GM18868 (cell line): Measurements from ENCODE around the gene NCKIPSD.

Experiments
- ATAC-seq: cut with Tn5 transposase; IDR thresholded peaks from one replicate; pipeline ENCODE4 v1.9.1; 2021; ENCODE audit warnings: mild to moderate bottlenecking, moderate library complexity; ENCODE audit not compliant: unreplicated experiment

The NCKIPSD gene

DNA sequence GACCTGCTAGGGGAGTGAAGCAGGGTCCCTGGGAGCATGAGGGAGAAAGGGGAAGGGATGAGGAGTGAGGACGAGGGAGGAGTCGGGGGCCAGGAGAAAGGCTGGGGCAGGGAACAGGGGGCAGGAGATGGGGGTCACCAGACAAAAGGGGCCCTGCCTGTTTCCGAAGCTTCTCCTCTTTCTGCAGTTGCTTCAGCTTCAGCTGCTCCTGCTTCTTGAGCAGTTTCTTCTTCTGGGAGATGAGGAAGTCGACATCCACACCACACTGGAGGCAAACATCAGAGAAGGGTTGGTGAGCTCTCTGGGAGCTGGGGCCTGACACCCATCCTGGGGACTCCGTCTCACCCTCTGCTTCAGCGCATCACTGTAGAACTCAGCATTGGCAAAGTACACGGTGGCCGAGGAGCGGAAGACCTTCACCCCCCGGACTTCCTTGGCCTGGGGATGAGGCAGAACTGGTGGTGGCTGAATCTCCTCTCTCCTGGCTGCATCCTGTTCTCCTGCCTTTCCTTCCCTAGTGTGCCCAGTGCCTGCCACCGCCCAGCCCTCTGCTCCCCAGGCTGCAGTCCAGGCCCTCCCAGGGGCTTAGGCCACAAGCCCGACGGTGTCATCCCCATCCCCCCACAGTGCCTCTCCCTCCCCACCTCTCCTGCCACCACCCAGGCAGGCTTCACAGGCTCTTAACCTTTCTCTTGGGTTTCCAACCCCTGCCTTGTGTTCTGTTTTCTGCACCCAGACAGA is 57.3 kb downstream of the NCKIPSD start:
- no peak for ATAC-seq

DNA sequence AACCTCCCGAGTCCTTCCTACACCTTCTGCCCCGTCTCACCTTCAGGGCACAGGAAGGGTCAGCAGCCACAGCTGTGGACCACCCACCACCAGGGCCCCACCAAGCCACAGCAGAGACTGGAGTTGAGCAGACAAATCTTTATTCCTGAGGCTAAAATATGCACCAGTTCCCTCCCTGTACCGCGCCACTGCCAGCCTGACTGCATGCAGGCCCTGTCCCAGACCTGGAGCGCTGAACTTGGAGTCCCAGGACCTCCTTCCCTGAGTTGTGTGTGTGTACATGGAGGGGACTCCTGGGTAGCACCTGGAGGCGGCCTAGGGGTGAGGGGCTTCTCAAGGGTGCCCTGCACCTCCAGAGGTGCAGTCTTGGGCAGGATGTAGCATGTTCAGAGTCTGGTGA is 60.1 kb downstream of the NCKIPSD start:
- no peak for ATAC-seq

DNA sequence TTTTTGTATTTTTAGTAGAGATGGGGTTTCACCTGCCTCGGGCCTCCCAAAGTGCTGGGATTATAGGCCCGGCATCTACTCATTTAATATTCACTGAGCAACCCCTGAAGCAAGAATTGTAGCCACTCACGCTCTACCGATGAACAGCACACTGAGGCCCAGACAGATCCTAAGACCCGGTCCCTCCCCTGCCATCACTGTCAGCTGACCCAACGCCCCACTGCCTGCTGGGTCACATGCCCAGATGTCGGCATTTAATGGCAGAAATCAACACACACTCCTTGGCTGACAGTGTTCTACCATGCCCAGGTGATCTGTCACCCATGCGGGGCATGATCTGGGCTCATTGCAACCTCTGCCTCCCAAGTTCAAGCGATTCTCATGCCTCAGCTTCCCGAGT is 60.9 kb downstream of the NCKIPSD start:
- no peak for ATAC-seq

DNA sequence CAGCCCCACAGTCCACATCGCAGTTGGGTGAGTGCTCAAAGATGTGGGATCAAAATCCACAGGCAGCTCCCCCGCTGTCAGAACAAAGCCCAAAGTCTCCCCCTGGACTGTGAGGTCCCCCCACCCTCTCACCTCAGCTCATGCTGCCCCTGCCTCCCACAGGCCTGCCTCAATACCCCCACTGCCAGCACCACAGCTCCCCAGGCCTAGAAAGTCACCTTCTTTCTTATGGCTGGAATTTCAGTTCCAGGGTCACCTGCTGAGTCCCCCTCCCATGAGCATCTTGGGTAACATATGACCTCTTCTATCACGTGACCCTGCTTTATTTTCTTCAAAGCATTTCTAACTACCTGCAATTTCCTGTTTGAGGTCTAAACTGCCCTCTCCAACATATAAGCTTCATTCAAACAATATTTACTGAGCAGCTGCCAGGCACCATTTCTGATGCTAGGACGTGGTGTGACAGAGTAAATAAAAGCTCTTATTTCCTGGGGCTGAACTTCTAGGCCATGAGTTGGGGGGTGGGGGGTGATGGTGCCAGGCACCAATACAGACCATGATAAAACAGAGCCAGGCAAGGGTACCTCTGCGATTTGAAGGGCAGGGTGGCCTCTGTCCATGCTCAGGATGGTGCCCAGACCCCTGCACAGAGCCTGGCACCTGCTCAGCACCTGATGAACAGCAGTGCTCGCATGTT is 61.7 kb downstream of the NCKIPSD start:
- ATAC-seq, result no peak
